Measurements from ENCODE around the gene LARGE1.
"Not testable (repeated sequence)": the region's sequence is repeated elsewhere in the genome, so short reads cannot be mapped to it uniquely, and the experiment has no call there.

LARGE1 gene

GRCh38 chr22:33578752-33579151 is 341.5 kb downstream of the LARGE1 start:
- DNase-seq: no peak

GRCh38 chr22:33577862-33578411 is 342.3 kb downstream of the LARGE1 start:
- DNase-seq: no peak

- DNase-seq: no peak
Observed at GRCh38 chr22:33576205-33576604, 344.1 kb downstream of the LARGE1 start.

GRCh38 chr22:33575771-33576170 is 344.5 kb downstream of the LARGE1 start:
- DNase-seq: no peak

GRCh38 chr22:33575041-33575440 is 345.2 kb downstream of the LARGE1 start:
- DNase-seq: no peak

- DNase-seq: no peak
Observed at GRCh38 chr22:33573479-33573878, 346.8 kb downstream of the LARGE1 start.

GRCh38 chr22:33572086-33572485 is 348.2 kb downstream of the LARGE1 start:
- DNase-seq: no peak

GRCh38 chr22:33570110-33570509 is 350.2 kb downstream of the LARGE1 start:
- no peak for DNase-seq

GRCh38 chr22:33569559-33569958 is 350.7 kb downstream of the LARGE1 start:
- no peak for DNase-seq

- DNase-seq: no peak
Observed at GRCh38 chr22:33569018-33569417, 351.3 kb downstream of the LARGE1 start.

GRCh38 chr22:33566495-33566894 is 353.8 kb downstream of the LARGE1 start:
- not testable (repeated sequence) for DNase-seq

GRCh38 chr22:33565580-33565995 is 354.7 kb downstream of the LARGE1 start:
- DNase-seq: no peak

- no peak for DNase-seq
Observed at GRCh38 chr22:33564683-33565082, 355.6 kb downstream of the LARGE1 start.

GRCh38 chr22:33563220-33563964 is 356.9 kb downstream of the LARGE1 start:
- DNase-seq: no peak

GRCh38 chr22:33562501-33562900 is 357.8 kb downstream of the LARGE1 start:
- DNase-seq: no peak

GRCh38 chr22:33561149-33561807 is 359.0 kb downstream of the LARGE1 start:
- no peak for DNase-seq

- DNase-seq: no peak
Observed at GRCh38 chr22:33557836-33558235, 362.4 kb downstream of the LARGE1 start.

GRCh38 chr22:33555814-33556522 is 364.3 kb downstream of the LARGE1 start:
- no peak for DNase-seq

GRCh38 chr22:33553493-33553892 is 366.8 kb downstream of the LARGE1 start:
- DNase-seq: no peak

- DNase-seq: no peak
Observed at GRCh38 chr22:33544707-33545106, 375.6 kb downstream of the LARGE1 start.

GRCh38 chr22:33542722-33543121 is 377.6 kb downstream of the LARGE1 start:
- DNase-seq: no peak

- no peak for DNase-seq
Observed at GRCh38 chr22:33542153-33542552, 378.1 kb downstream of the LARGE1 start.

GRCh38 chr22:33539902-33540751 is 380.1 kb downstream of the LARGE1 start:
- DNase-seq: no peak

Measured in stimulated activated naive CD4-positive, alpha-beta T cell treated with Interleukin-2 at 50 U/mL for 16 hours (primary cell).